Karpas-422 (cell line): ENCODE measurements around the gene PLXNB2. TPM values are rescaled to one million over a fixed set of nuclear protein-coding genes. Genes with fewer than 3 reads are reported as not detected.

Source experiments
- DNase-seq: peaks from one replicate; pipeline ENCODE4 v3.0.0-alpha.2; 2015
- H2AFZ ChIP-seq: fragments of 200-600 bp; sonication (generic); 2 replicates; pipeline ENCODE4 v1.6.1; 2014; ENCODE audit warnings: antibody characterized with exemption, low read length, mixed read lengths
- H3K27ac ChIP-seq: fragments of 200-600 bp; sonication (generic); 2 replicates; pipeline ENCODE4 v1.5.1; 2014; ENCODE audit warnings: mild to moderate bottlenecking, low read length, moderate library complexity
- H3K27me3 ChIP-seq: fragments of 200-600 bp; sonication (generic); 2 replicates; pipeline ENCODE4 v1.6.1; 2014; ENCODE audit warnings: low read length, mixed read lengths
- H3K36me3 ChIP-seq: fragments of 200-600 bp; sonication (generic); 2 replicates; pipeline ENCODE4 v1.6.1; 2014; ENCODE audit warnings: low read length, mixed read lengths; ENCODE audit not compliant: insufficient read depth
- H3K4me1 ChIP-seq: fragments of 200-600 bp; sonication (generic); 2 replicates; pipeline ENCODE4 v1.6.1; 2014; ENCODE audit warnings: mild to moderate bottlenecking, low read length, mixed read lengths
- H3K4me2 ChIP-seq: fragments of 200-600 bp; sonication (generic); 2 replicates; pipeline ENCODE4 v1.6.1; 2014; ENCODE audit warnings: low read length, low read depth, mild to moderate bottlenecking; ENCODE audit not compliant: poor library complexity, severe bottlenecking
- H3K4me3 ChIP-seq: fragments of 200-600 bp; sonication (generic); 2 replicates; pipeline ENCODE4 v1.5.1; 2014; ENCODE audit warnings: mild to moderate bottlenecking, antibody characterized with exemption, low read length, mixed read lengths
- H3K79me2 ChIP-seq: fragments of 200-600 bp; sonication (generic); 2 replicates; pipeline ENCODE4 v1.6.1; 2014; ENCODE audit warnings: mild to moderate bottlenecking, low read length, mixed read lengths
- H3K9ac ChIP-seq: fragments of 200-600 bp; sonication (generic); 2 replicates; pipeline ENCODE4 v1.6.0; 2014; ENCODE audit warnings: low read length
- H3K9me2 ChIP-seq: fragments of 200-600 bp; sonication (generic), shearing (Covaris generic); replicated peaks from 2 replicates; pipeline ENCODE4 v1.6.0; 2014; ENCODE audit warnings: mild to moderate bottlenecking, low read length, moderate library complexity; ENCODE audit not compliant: insufficient read depth
- H3K9me3 ChIP-seq: fragments of 300-700, 200-600 bp; sonication (generic); 2 replicates; pipeline ENCODE4 v1.6.1; 2014; ENCODE audit warnings: low read length, mixed read lengths
- H4K20me1 ChIP-seq: fragments of 200-600 bp; sonication (generic); 2 replicates; pipeline ENCODE4 v1.6.1; 2014; ENCODE audit warnings: mild to moderate bottlenecking, antibody characterized with exemption, low read length, low read depth; ENCODE audit not compliant: insufficient read depth
- total RNA-seq: library from RNA; depleted of rRNA; stranded (reverse); fragments of >200 nt; shearing (Covaris generic); gene quantifications from 2 replicates; pipeline ENCODE4 v1.2.3, GENCODE V29; 2014; ENCODE audit warnings: low replicate concordance

The PLXNB2 gene
- total RNA-seq, 1 experiment from 2014 or later: 2.6 TPM

DNA sequence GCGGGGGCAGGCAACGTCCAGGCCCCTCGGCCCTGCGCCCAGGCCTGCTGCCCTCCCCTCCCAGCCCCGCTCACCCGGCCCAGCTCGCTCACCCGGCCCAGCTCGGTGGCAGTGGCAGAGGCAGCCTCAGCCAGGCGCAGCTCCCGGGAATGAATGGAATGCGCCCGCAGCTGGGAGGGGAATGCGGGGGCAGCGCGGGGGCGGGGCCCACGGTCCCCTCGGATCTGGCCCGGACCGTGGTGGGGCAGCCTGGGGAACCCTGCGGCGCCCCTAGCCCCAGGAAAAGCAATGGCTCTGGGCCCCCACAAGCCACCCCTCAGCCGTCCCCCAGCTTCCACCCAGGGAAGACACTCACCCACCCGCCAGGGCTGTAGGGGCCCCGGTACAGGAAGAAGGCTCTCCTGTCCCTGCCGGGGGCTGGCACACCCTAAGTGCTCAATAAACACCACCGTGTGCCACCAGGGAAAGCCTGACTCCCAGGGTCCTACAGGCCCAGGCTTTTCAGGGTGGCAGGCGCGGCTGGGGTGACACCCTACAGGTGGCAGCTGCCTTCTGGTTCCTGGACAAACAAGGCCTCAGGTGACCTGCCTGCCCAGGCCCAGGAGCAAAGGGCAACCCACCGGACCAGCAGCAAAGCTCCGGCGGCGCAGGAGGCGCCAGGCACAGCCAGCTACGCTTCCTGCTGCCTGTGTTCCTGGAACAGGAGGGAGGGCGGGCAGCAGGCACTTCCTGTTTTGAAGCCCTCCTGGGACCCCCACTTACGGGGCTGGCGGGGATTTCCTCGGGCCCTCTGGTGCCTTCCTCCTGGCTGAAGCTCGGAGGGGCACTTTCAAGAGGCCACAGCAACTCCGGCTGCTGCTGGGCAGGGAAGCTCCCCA is 13.8 kb downstream of the PLXNB2 start:
- H3K27ac ChIP-seq: no peak overlapping the region
- H3K4me2 ChIP-seq: peak overlapping the region; percentile 41

GRCh38 chr22:50292643-50293440 is 14.6 kb downstream of the PLXNB2 start:
- Histone ChIP-seq H3K9me2 (no peaks in the 10 kb centered on the region), H3K4me2 (peak overlapping the region; percentile 20), H3K4me1 (peaks cover 33% of the 10 kb centered on the region), H3K27me3 (no peaks in the 10 kb centered on the region), H3K9me3 (no peaks in the 10 kb centered on the region), H4K20me1 (peaks cover 27% of the 10 kb centered on the region; the same call in 1 of the 2 replicates), H3K27ac (no peak overlapping the region), H3K4me3 (no peak overlapping the region), H3K9ac (no peak overlapping the region), H3K36me3 (no peaks in the 10 kb centered on the region), H3K79me2 (no peaks in the 10 kb centered on the region), H2AFZ (no peak overlapping the region)
- DNase-seq: peak; percentile 74

More for the DNA sequence above, 13.8 kb downstream of the PLXNB2 start:
- Histone ChIP-seq H3K4me3 (no peak overlapping the region), H3K9me2 (no peaks in the 10 kb centered on the region), H3K27me3 (no peaks in the 10 kb centered on the region), H3K9me3 (no peaks in the 10 kb centered on the region), H2AFZ (no peak overlapping the region), H3K4me1 (peaks cover 33% of the 10 kb centered on the region), H3K36me3 (no peaks in the 10 kb centered on the region), H3K79me2 (no peaks in the 10 kb centered on the region), H4K20me1 (peaks cover 30% of the 10 kb centered on the region; the same call in 1 of the 2 replicates), H3K9ac (peak overlapping the region; percentile 24; the same call in 1 of the 2 replicates)
- DNase-seq: peak; percentile 77

GRCh38 chr22:50289942-50290630 is 17.4 kb downstream of the PLXNB2 start:
- DNase-seq: no peak
- no peaks in the 10 kb centered on the region for H3K9me2 ChIP-seq
- H3K27ac ChIP-seq: no peak overlapping the region
- no peak overlapping the region for H3K4me2 ChIP-seq
- no peaks in the 10 kb centered on the region for H3K36me3 ChIP-seq
- H2AFZ ChIP-seq: no peak overlapping the region
- no peaks in the 10 kb centered on the region for H3K79me2 ChIP-seq
- H3K27me3 ChIP-seq: no peaks in the 10 kb centered on the region
- H4K20me1 ChIP-seq: peaks cover 27% of the 10 kb centered on the region; the same call in 1 of the 2 replicates
- H3K9me3 ChIP-seq: no peaks in the 10 kb centered on the region
- H3K4me1 ChIP-seq: peaks cover 30% of the 10 kb centered on the region
- no peak overlapping the region for H3K9ac ChIP-seq
- H3K4me3 ChIP-seq: no peak overlapping the region

DNA sequence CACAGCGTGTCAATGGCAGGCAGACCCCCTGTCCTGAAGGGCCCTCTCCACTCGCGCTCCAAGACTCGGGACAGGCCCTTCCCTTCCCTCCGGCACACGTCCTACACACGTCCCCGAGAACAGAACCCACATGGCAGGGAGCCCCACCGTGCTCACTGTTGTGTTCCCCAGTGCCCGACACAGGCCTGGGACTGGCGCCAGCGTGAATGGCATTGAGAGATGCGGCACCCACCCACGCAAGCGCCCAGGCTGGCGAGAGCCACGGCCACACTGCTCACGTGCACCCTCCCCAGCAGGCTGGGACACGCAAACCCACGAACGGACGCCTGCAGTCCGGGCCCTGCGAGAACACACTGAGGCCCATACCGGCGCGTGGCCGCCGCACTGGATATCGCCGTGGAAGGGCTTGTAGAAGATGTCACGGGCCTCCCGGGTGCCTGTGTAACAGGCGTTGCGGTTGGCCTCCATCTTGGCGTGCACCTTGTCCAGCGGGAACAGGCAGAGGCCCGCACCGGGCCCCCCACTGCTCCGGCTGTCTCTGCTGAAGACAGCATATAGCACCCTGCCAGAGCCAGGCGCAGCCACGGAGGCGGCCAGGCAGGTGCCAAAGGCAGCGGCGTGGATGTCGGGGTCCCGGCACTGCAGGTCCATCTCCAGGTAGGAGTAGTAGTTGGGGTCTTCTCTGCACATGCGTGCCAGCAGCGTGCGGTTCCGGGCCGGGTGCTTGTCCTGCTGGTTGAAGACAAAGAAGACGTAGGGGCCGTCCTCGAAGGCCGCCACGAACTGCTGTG is 18.1 kb downstream of the PLXNB2 start:
- Histone ChIP-seq H3K9me2 (no peaks in the 10 kb centered on the region), H3K36me3 (no peaks in the 10 kb centered on the region), H2AFZ (no peak overlapping the region), H3K27ac (no peak overlapping the region), H4K20me1 (peaks cover 20% of the 10 kb centered on the region; the same call in 1 of the 2 replicates), H3K9me3 (no peaks in the 10 kb centered on the region), H3K9ac (no peak overlapping the region), H3K4me1 (peaks cover 29% of the 10 kb centered on the region), H3K27me3 (no peaks in the 10 kb centered on the region), H3K79me2 (no peaks in the 10 kb centered on the region), H3K4me2 (no peak overlapping the region), H3K4me3 (no peak overlapping the region)
- DNase-seq: no peak

GRCh38 chr22:50287731-50288130 is 19.7 kb downstream of the PLXNB2 start:
- H3K79me2 ChIP-seq: no peaks in the 10 kb centered on the region

GRCh38 chr22:50286701-50287318 is 20.6 kb downstream of the PLXNB2 start:
- Histone ChIP-seq H3K9ac (no peak overlapping the region), H3K9me3 (peaks cover 2% of the 10 kb centered on the region; the same call in 1 of the 2 replicates), H3K4me2 (no peak overlapping the region), H3K9me2 (no peaks in the 10 kb centered on the region), H3K36me3 (no peaks in the 10 kb centered on the region), H3K4me1 (peaks cover 4% of the 10 kb centered on the region), H3K79me2 (no peaks in the 10 kb centered on the region), H3K27me3 (no peaks in the 10 kb centered on the region), H2AFZ (no peak overlapping the region), H3K4me3 (no peak overlapping the region), H4K20me1 (peaks cover 14% of the 10 kb centered on the region; the same call in 1 of the 2 replicates), H3K27ac (no peak overlapping the region)
- no peak for DNase-seq

More at GRCh38 chr22:50287731-50288130, 19.7 kb downstream of the PLXNB2 start:
- Histone ChIP-seq H3K27me3 (no peaks in the 10 kb centered on the region), H4K20me1 (peaks cover 14% of the 10 kb centered on the region; the same call in 1 of the 2 replicates), H3K9me3 (no peaks in the 10 kb centered on the region), H3K9me2 (no peaks in the 10 kb centered on the region), H3K9ac (no peak overlapping the region), H3K27ac (no peak overlapping the region), H3K4me2 (no peak overlapping the region), H3K4me3 (no peak overlapping the region), H3K36me3 (no peaks in the 10 kb centered on the region), H3K4me1 (peaks cover 12% of the 10 kb centered on the region), H2AFZ (no peak overlapping the region)
- DNase-seq: no peak

DNA sequence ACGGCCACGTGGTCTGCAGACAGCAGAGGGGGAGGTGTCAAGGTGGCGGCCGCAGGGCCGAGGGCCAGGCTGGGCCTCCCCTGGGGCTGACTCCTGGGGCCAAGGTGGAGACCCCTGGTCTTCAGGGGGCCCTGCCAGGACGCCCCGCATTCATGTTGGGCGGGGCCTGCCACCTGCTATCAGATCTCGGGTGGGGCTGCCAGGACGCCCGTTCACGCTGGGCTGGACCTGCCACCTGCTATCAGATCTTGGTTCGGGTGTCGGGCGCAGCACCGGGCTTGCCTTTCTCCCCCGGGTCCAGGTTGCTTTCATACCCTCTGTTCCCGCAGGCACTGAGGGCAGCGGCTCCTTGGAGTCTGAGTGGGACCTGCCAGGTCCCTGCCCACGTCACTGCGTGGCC is 21.2 kb downstream of the PLXNB2 start:
- DNase-seq: no peak
- Histone ChIP-seq H3K27me3 (no peaks in the 10 kb centered on the region), H3K4me3 (no peak overlapping the region), H4K20me1 (peaks cover 9% of the 10 kb centered on the region; the same call in 1 of the 2 replicates), H2AFZ (no peak overlapping the region), H3K36me3 (no peaks in the 10 kb centered on the region), H3K9ac (no peak overlapping the region), H3K4me2 (no peak overlapping the region), H3K4me1 (no peaks in the 10 kb centered on the region), H3K27ac (no peak overlapping the region), H3K79me2 (no peaks in the 10 kb centered on the region), H3K9me2 (no peaks in the 10 kb centered on the region), H3K9me3 (peaks cover 3% of the 10 kb centered on the region; the same call in 1 of the 2 replicates)
